K562 (cell line): ENCODE measurements around the gene TPO. TPM values are rescaled to one million over a fixed set of nuclear protein-coding genes. Genes with fewer than 3 reads are reported as not detected.

ENCODE experiments used
- CBFA2T3 ChIP-seq: fragments of 450-650 bp; IDR thresholded peaks from 2 replicates; pipeline ENCODE4 v1.6.1; 2017
- CC2D1A ChIP-seq: fragments of 450-650 bp; IDR thresholded peaks from 2 replicates; pipeline ENCODE4 v1.6.1; 2017; ENCODE audit warnings: mild to moderate bottlenecking
- E2F4 ChIP-seq: sonication (generic); formaldehyde crosslinking; IDR thresholded peaks from 2 replicates; pipeline ENCODE4 v1.8.0; 2022; ENCODE audit warnings: mild to moderate bottlenecking, low read depth, missing genetic modification reagents
- GTF2E2 ChIP-seq: fragments of 200-800 bp; sonication (Bioruptor generic); IDR thresholded peaks from 2 replicates; pipeline ENCODE4 v1.6.1; 2016; ENCODE audit warnings: missing genetic modification characterization, missing compliant biosample characterization
- PHB ChIP-seq: fragments of 250-450 bp; sonication (Bioruptor Pico); IDR thresholded peaks from 2 replicates; pipeline ENCODE4 v1.5.0; 2021
- POLR2B ChIP-seq: fragments of 450-650 bp; IDR thresholded peaks from 2 replicates; pipeline ENCODE4 v1.6.1; 2018; ENCODE audit warnings: low read depth; ENCODE audit not compliant: partially characterized antibody
- RNF2 ChIP-seq: sonication (generic); IDR thresholded peaks from 2 replicates; pipeline ENCODE4 v1.6.1; 2016
- ZNF165 ChIP-seq: fragments of 250-450 bp; sonication (Bioruptor Pico); IDR thresholded peaks from 2 replicates; pipeline ENCODE4 v1.4.0; 2020; ENCODE audit warnings: borderline replicate concordance
- ZNF318 ChIP-seq, 2 experiments: fragments of 450-650 bp; IDR thresholded peaks; 2 replicates each; pipeline ENCODE4 v1.6.1; 2016; ENCODE audit warnings: mild to moderate bottlenecking in 2 of 2, borderline replicate concordance in 1 of 2, low read depth in 1 of 2, moderate library complexity in 1 of 2
- ZNF696 ChIP-seq: fragments of 250-450 bp; sonication (Bioruptor Pico); conservative IDR thresholded peaks from 2 replicates; pipeline ENCODE4 v1.4.0; 2020; ENCODE audit warnings: mild to moderate bottlenecking, moderate library complexity
- ZNF75A ChIP-seq: fragments of 450-650 bp; formaldehyde crosslinking; IDR thresholded peaks from 2 replicates; pipeline ENCODE4 v1.4.0; 2020; ENCODE audit warnings: mild to moderate bottlenecking
- polyA plus RNA-seq, 8 experiments: library from polyadenylated mRNA; depleted of rRNA in 4 of 8; stranded (reverse) in 5 of 8; unstranded in 3 of 8; fragments of >200 nt; fragmentation: Nextera tagmentation in 2 of 8; fragmentation: Illumina TruSeq in 1 of 8; extraction: Ambion mirVana in 2 of 8; extraction: Trizol in 1 of 8; gene quantifications; 2 replicates each; pipeline versions ENCODE4 v1.2.1 to v1.2.3, GENCODE V29; 2011 to 2014; ENCODE audit warnings: inconsistent platforms in 1 of 8, missing spikeins in 1 of 8
- total RNA-seq, 7 experiments: library from RNA; depleted of rRNA in 6 of 7; stranded (reverse); fragments of >200 nt in 6 of 7; fragmentation: Illumina TruSeq in 2 of 7; extraction: Trizol in 2 of 7; gene quantifications; 2 replicates each; pipeline versions ENCODE4 v1.2.1 to v1.2.3, GENCODE V29; 2011 to 2021; ENCODE audit warnings: low replicate concordance in 1 of 7

Gene TPO
- total and polyA plus RNA-seq, 9 of the 15 experiments (the other 6 are each of a cell fraction or from before 2014, with no cell fraction given), result not detected

DNA sequence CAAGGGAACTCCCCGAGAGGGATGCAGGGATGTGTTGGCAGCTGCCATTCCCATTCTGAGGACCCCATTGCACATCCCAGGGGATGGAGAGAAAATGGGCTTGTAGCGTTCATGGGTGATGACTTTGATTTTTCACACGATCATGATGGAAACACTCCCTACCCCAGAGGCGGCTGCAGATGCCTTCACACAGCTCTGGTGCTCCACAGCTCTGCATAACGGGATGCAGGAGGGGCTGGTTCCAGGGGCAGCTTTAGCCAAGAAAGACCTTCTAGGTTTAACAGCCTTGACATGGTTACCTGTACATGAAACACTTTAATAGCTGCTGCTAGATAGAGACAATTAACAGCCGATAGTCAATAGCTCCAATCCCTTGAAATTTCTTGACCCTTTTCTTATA is 88.7 kb downstream of the TPO start (continued):
- TF ChIP-seq ZNF318 (IDR thresholded peaks at IDR 0.05; ENCODE audit: borderline replicate concordance in 1 of 2, low read depth in 1 of 2), result no peak
- no peak for TF ChIP-seq GTF2E2 (tag)
- TF ChIP-seq E2F4 (CRISPR knock-in tag), result no peak
- no peak for TF ChIP-seq CBFA2T3
- TF ChIP-seq ZNF696, result no peak
- TF ChIP-seq POLR2B, result no peak
- TF ChIP-seq CC2D1A, result no peak
- no peak for TF ChIP-seq ZNF75A (CRISPR knock-in tag)
- TF ChIP-seq ZNF165 (CRISPR knock-in tag), result no peak
- no peak for TF ChIP-seq PHB (CRISPR knock-in tag)
- TF ChIP-seq RNF2, result no peak
